GM18517 (cell line): ENCODE results near the gene ABCG1.
"Not testable (repeated sequence)": the region's sequence is repeated elsewhere in the genome, so short reads cannot be mapped to it uniquely, and the experiment has no call there.

Experiments used
- ATAC-seq: cut with Tn5 transposase; IDR thresholded peaks from one replicate; pipeline ENCODE4 v1.9.1; 2021; ENCODE audit warnings: mild to moderate bottlenecking, moderate library complexity; ENCODE audit not compliant: unreplicated experiment

ABCG1 gene

DNA sequence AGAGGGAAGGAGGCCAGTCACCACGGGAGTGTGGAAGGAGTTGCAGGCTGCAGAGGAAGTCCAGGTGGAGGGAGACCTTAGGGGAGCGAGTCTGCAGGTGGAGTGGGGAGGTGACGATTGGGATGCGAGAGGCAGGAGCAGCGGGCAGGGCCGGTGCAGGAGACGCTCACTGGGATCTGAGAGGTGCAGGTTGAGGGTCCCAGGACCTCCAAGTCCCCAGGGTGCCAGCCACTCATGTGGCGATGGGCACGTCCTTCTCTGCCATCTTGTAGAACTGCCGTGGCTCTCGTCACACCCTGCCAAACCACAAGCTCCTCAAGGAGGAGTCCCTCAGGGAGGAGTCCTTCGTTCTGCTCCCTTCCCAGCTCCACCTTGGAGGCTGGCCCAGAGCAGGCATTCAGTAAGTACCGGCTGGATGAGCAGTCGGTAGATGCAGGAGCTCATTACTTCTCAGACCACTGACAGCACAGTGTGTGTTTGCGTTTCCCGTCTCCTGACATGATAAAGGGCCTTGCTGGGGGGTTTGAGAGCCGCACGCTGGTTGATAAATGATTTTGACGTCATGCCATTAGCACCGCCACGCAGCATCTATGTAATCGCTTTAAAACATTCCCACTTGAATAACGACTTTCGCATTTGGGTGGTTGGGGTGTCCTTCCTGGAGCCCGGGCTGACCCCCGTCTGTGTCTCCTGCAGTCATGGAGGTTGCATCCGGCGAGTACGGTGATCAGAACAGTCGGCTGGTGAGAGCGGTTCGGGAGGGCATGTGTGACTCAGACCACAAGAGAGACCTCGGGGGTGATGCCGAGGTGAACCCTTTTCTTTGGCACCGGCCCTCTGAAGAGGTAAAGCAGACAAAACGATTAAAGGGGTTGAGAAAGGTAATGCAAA is 68.5 kb downstream of the ABCG1 start:
- ATAC-seq = no peak

DNA sequence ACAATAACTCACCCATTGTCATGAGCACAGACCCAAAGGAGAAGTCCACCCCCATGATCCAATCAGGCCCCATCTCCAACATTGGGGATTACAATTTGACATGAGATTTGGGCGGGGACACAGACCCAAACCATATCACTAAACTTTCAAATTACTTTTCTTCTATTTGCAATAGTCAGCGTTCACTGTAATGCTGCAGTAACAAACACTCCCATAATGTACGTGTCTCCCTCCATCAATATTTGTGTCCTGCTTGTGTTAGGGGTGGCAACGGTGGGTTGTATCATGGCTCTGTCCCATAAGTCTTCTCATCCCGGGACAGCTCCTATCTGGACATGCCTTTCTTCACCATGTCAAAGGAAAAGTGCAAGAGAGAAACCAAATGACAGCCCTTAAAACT is 70.0 kb downstream of the ABCG1 start:
- ATAC-seq = no peak

DNA sequence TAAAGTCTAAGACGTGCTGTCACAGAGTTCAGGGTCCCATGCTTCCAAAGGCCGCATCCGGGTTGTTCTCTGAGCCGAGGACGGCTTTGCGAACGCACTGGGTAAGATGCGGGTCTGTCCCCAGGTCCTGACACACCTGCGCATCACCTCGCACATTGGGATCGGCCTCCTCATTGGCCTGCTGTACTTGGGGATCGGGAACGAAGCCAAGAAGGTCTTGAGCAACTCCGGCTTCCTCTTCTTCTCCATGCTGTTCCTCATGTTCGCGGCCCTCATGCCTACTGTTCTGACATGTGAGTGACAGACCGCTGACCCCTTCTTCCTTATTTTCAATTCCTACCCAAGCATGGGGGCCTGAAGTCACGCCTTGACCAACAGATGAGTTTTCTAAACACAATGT is 71.0 kb downstream of the ABCG1 start:
- no peak for ATAC-seq

DNA sequence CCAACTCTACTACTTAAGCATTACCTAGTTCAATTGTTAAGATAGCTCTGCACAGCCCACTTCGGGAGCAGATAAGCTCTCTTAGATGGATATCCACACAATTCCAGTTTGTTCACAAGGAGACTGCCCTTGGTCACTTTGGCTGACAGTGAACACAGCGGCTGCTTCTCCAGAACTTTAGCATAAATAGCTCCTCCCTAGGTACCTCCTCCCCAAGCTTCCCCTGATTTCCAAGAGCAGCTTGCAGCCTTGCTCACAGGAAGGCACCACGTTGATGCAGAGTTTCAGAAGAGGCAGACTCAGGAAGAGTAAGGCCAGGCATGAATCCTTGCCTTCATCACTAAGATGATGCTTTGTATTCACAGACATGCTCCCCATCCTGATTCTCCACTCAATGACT is 71.6 kb downstream of the ABCG1 start:
- ATAC-seq = no peak

DNA sequence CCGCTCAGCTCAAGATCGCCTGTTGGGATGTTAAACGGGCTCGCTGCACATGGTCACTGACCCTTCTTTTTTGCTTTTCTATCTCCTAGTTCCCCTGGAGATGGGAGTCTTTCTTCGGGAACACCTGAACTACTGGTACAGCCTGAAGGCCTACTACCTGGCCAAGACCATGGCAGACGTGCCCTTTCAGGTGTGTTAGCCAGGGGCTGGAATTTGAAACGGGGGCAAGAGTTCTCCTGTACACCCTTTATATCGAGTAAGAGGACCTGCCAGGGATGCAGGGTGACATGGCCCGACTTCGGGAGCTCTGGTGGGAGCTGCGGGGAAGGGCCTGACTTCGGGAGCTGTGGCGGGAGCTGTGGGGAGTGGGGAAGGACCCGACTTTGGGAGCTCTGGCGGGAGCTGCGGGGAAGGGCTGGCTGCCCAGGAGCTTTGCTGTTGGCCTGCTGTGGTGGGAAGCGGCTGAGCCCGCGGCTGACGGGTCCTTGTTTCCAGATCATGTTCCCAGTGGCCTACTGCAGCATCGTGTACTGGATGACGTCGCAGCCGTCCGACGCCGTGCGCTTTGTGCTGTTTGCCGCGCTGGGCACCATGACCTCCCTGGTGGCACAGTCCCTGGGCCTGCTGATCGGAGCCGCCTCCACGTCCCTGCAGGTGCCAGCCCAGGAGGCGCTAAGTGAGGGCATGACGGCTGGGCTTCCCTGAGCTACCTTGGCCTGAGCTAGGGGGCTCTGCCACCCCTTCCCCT is 72.2 kb downstream of the ABCG1 start:
- ATAC-seq = no peak

DNA sequence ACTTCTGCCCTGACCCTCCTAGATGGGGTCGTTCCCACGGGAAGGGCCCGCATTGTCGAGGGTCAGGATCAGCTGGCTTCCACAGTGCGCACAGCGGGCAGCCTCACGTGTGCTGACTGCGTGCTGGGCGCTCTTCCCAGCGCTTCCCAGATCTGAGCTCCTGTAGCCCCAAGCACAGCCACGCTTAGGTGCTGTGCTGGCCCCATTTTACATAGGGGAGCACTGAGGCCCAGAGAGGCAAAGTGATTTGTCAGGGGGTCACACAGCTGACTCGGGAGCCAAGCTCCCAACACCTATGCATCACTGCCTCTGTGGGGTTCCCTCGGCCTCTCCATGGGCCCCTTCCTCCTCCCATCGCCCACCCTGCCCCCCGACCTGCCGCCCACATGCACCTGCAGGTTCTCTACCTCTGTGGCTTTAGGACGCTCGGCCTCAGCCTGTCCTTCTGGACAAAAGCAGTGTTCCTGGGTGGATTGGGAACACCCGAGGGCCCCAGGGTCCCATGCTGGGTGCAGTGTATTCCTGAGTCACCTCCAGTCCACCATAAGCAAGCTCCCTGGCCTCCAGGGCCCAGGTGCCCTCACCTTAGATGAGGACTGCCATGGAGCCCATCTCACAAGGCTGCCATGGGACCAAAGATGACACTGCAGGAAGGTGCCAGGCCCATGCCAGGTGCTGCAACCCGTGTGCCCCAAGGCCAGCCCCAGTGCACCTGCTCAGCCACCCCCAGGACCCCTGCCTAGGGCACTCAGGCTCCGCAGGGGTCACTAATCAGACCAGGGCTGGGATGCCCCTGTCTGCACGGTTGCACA is 73.0 kb downstream of the ABCG1 start:
- ATAC-seq = no peak

DNA sequence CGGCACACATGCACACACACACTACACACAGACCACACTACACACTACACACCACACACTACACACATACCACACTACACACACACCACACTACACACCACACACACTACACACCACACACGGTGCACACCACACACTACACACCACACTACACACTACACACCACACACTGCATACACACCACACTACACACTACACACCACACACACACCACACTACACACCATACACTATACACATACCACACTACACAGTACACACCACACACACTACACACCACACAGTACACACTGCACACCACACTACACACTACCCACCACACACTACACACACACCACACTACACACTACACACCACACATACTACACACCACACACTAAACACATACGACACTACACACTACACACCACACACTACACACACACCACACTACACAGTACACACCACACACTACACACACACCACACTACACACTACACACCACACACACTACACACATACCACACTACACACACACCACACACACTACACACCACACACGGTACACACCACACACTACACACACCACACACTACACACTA is 73.7 kb downstream of the ABCG1 start:
- not testable (repeated sequence) for ATAC-seq

- ATAC-seq = no peak
Measured at GRCh38 chr21:42293649-42294272, 74.8 kb downstream of the ABCG1 start.

DNA sequence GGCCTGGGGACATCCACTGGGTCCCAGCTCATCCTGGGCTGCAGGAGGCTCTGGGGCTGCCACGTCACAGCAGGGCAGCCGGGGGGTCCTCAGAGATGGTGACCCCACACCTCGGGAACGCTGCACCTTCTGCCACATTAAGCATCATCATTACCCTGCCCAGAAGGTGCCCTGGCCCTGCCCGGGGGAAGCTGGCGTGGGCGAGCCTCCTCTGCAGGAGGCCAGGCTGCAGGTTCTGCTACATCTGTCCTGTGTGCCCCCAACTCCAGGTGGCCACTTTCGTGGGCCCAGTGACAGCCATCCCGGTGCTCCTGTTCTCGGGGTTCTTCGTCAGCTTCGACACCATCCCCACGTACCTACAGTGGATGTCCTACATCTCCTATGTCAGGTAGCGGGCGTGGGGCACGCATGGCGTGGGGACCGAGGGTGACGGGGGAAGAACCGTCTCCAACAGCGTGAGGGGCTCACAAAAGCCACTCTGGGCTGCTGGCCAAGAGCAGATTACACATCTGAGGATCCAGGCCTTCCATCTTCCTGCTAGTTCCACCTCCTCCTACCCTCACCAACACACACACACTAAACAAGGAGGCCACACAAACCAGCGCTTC is 75.4 kb downstream of the ABCG1 start:
- no peak for ATAC-seq

DNA sequence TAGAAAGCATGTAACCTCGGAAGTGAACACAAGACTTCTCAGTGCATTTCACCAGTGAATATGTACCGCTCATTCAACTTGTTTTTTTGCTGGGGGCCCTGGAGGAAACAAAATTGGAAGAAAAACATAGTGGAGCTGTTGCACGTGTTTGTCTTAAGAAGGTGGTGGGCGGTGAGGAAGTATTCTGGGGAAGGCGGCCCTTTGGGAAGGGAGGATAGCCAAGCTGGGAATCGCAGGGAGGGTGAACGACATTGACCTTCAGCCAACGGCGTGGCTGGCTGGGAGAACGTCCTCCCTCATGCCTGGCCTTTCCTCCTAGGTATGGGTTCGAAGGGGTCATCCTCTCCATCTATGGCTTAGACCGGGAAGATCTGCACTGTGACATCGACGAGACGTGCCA is 76.9 kb downstream of the ABCG1 start:
- ATAC-seq = no peak

GRCh38 chr21:42296501-42296900 is 77.6 kb downstream of the ABCG1 start:
- no peak for ATAC-seq

DNA sequence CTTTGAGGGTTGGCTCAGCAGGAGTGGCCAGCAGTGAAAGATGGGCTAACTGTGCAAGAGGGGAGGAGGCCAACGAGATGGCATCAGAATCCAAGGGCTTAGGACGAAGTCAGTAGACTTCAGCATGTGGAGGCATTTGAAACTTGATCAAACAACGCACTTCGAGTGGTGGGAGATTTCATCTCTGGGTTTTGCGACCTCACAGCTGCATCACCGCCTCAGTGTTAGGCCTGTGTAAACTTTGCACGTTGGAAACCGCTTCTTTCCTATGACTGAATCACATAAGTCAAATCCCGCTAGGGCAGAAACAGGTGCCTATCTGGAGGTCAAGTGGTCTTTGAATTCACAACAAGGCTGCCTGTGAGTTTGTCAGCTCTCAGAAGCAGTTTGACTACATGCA is 78.4 kb downstream of the ABCG1 start:
- no peak for ATAC-seq

DNA sequence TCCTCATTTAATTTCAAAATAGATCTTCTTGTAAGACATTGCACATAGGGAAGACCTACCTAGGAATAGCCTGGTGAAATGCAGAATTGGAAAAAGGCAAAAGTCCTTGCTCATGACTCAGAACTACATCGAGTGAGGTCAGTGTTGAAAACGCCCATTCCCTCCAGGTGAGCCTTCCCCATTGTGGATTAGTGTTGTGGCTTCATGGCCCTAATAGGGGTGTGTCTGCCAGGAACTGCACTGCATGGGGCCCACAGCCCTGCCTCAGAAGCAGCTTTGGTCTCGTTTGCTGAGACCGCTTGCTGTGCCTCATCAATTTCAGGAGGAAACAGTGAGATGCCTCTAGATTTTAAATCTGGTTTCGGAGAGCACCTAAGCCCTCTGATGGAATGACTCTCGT is 79.3 kb downstream of the ABCG1 start:
- ATAC-seq = no peak

GRCh38 chr21:42298657-42299056 is 79.7 kb downstream of the ABCG1 start:
- no peak for ATAC-seq

DNA sequence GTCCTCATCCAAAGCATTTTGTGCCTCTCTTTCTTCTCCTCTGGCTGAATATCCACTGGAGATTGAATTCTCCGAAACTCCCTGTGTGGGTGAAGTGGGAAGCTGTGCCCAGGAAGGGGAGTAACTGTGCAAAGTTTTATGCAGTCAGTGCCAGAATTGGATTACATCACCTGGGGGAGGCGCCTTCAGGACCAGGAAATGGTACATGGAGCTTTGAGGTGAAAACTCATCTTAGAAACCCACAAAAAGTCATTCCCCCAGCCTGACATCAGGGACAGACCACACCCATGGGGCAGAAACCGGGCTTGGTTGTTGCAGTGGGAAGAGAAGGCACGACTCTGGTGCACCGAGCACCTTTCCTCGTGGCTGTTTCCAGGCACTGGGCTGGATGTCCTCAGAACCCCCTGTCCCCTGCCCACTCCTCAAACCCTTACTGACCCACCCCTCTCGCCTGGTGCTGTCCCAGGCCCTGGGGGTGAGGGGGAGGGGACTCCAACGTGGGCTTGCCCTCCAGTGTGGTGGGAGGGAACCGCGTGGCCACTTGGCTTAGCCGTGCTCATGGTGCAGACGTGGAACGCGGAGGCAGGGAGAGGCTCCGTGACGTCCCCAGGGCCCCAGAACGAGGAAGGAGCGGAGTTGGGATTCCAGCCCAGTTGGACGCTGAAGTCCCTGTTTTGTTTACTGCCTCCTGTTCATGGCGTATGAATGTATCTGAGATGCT is 80.5 kb downstream of the ABCG1 start:
- no peak for ATAC-seq

DNA sequence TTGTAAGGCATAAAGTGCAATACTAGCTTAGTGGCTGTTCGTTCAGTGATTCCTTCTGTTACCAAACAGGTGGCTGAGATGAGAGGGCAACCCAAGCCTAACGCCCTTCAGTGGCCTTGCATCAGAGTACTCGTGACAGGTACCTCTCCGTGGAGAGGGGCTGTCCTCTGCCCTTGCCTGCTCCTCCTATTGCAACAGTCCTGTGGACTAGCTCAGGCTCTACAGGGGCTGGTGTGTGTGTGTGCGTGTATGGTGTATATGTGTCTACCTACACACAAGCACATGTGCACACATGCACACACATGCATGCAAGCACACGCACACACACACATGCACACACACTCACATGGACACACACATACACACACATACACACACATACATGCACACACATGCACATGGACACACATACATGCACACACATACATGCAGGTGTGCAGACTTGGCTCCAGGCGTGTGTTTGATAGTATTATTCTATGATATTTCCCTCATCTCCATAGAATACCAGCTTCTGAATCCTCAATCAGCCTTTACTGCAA is 81.2 kb downstream of the ABCG1 start:
- ATAC-seq = no peak

GRCh38 chr21:42300956-42301355 is 82.0 kb downstream of the ABCG1 start:
- ATAC-seq = no peak

DNA sequence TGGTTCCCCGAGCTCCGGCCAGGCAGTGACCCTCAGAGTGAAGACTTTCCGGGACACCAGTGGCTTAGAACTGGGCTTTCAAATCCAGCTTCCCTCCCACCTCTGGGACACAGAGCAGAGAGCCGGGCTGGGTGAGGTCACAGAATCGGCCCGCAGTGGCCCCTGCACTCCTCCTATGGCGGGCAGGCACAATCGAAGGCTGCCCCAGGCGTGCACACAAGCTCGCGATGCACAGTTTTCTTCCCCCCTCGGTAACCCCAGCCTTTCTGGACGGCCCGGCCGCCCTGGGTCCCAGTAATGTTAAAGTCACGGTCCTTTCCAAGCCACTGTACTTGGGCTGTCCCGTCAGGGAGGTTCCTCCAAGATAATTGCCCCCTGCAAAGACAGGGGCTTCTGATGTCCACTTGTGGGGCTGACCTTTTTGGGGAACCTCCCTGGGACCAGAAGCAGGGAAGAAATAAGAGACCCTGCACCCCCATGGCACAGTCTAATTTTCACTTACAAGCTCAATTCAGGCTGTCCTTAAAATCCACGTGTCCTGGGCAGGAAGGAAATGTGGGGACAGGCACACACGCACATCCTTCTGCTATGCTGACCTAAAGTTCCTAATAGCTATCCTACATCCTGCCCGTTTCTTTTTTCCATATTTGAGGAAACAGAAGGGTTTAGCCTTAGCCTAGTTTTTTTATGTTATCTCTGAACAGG is 82.6 kb downstream of the ABCG1 start:
- no peak for ATAC-seq
